NK-92 (cell line): Measurements from ENCODE around the gene C4orf17.
"Not testable (repeated sequence)": the region's sequence is repeated elsewhere in the genome, so short reads cannot be mapped to it uniquely, and the experiment has no call there.

ENCODE experiments used
- DNase-seq: peaks from one replicate; lab custom pipeline; 2025; ENCODE audit not compliant: unreplicated experiment; lab: John Stamatoyannopoulos, UW

C4orf17 gene

DNA sequence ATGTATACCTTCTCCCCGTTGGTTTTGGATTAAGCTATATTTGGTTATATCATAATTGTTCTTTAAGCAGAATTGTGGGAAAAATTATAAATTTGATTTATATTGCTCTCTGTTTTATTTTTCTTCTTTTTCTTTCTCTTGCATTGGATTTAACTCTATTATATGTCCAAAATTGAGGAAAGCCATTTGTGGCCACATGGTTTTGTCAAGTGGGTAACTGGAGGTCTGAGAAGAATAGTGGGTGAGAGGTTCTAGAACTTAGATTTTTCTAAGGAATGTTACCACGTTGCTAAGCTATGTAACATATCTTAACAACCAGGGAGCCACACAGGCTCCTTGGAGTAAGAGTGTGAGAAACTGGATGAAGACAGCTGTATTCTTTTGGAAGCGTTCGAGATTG lies at the start of gene C4orf17:
Gene C4orf17 (plus strand): TSS at position 301 of the 400 bp plus-strand sequence. CDS start 2,061 bp downstream, outside the sequence.
- DNase-seq = no peak

DNA sequence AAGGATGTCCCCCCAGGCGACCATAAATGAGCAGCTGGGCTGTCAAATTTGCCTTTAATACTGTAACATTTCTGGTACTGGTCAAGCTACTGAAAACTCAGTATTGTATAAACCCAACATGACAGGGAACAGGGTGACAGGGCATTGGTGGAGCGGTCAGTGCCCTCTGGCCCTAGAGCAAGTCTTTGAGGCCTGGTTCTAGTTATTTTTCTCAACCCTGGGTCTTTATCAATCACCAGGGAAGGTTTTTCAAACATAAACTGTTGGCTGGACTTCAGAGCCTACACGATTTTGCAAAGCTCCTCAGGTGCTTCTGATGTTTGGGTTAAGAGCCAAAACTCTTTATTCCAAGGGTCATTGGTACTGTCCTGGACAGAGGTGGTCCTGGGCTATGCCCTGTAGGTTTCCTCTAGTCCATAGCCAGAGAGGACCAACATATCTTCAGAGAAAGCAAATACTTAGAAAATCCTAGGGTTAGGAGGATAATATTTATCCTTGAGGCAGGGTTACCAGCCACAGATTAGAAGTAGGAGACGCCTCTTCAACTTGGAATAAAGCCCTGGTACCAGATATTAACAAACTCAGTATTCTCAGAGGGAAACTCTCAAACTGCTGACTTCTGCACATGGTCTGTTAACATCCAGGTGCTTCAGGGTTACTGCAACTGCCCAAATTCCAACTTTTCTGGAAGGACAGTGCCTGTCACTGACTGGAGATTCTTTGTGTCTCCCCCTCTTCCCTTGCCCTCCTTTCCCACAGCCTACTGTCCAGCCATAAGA lies 49.0 kb upstream of the C4orf17 start:
- DNase-seq = no peak

DNA sequence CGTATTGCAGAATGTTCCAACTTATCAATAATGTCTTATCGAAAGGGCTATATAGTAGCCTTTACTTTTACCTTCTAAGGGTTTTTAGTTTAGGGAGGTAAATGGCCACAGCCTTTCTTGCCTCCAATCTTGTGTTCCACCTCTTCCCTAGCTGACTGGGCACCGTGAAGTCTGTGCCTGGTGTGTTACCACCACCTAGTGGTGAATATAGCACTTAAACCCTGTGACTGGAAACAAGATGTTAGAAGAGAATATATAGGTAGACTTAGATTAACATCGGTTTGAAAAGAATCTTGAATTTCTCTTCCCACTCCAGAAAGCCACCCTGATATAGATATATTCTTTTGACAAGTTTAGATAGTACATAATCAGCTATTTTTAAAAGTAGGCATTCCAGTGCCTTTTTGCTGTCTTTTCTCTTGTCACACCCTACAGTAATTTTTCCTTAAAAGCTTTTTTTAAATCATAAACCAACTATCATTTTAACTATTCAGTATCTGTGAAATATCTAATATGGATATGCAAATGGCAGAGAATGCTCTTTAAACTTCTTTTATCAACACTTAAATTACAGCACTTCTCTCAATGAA lies 47.9 kb upstream of the C4orf17 start:
- DNase-seq = no peak

DNA sequence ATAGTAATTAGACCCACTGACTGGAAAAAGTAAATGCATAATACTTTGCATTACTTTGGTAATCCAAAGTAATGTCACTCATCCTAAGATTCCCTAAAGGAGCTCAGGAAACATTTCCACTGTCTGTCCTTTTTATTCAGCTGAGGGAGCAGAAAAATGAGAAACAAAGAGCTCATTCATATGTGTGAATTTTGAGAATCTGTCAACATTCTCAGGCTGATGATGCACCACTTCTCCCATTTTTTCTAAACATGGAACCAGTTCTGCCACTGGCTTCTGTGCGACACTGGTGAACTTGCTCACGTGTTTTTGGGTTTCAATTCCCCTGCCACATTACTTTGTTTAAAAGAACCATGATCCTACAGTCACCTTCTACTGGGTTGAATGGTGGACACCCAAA lies 47.3 kb upstream of the C4orf17 start:
- no peak for DNase-seq

DNA sequence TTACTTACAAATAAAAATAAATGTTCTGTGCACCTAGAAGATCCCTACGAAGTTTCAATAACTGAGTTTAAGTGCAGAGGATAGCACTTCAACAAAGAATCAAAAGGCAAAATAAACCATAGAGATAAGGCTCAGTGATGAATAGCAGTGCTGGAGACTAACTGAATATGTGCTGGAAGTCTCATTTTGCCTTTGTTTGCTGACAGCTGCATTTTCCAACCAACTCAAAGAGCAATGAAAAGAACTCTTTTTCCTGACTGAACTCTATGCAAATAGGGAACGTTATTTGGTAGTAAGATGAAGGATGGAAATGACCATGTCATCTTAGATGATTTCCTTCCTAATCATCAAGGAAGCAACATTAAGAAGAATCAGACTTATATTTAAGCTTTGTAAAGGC lies 42.9 kb upstream of the C4orf17 start:
- no peak for DNase-seq

DNA sequence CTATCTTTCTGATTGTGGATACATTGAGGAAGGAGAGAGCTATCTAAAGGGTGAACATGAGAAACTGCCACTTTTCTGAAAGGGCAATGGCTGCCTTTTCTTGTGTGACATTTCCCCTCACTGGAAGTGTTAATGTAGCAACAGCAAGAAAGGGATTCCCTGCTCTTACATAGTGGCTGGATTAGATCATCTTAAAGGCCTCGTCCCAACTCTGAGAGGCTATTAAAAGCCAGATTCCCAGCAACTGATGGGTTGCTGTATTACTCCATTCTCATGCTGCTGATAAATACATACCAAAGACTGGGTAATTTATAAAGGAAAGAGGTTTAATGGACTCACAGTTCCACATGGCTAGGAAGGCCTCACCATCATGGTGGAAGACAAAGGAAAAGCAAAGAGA lies 41.9 kb upstream of the C4orf17 start:
- DNase-seq = no peak

DNA sequence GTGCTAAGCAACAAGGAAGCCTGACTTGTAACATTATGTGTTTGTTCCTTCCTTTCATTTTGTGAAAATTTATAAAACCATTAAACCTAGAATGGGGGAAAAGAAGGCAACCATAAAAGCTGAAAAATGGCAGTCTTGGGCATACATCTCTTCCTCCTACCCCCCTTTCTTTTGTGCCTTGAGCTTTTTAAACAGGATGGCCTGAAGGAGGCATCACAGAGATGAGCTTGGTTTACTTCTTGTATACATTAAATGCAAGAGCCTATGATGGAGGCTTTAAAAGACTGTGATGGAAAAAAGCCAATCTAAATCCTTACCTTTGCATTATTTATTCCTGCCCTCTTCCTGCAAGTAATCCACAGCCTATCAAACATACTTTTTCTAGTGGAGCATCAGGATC lies 39.5 kb upstream of the C4orf17 start:
- DNase-seq = no peak

DNA sequence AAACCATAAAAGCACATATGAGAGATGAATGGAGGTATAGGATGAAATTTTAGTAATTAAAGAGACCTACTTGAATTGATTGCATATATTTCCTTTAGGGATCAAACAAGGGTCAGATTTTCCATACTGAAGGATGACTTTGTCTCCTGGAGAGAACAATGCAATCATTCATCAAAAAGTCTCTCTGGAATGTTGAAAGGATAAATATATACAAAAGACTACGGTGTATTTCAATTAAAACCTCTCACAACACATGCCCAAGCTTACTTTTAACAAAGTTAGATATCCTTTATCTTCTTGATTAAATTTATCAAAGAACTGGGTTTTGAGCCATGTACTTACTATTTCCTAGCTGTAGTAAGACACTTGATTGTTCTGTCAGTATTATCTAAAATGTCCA lies 38.9 kb upstream of the C4orf17 start:
- no peak for DNase-seq

DNA sequence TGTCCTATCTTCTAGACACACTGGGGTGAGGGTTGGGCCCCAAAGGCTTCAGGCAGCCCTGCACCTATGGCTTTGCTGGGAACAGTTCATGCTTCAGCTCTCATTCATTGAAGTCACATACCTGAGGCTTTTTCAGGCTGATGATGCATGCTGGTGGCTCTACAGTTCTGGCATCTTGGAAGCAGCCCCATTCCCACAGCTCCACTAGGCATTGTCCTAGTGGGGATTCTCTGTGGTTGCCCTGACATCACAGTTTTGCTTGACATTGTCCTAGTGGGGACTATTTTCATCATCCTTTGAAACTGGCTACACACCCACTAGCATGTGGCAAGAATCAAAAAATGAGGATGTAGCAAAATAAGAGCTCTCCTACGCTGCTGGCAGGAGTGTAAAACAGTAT lies 37.7 kb upstream of the C4orf17 start:
- no peak for DNase-seq

DNA sequence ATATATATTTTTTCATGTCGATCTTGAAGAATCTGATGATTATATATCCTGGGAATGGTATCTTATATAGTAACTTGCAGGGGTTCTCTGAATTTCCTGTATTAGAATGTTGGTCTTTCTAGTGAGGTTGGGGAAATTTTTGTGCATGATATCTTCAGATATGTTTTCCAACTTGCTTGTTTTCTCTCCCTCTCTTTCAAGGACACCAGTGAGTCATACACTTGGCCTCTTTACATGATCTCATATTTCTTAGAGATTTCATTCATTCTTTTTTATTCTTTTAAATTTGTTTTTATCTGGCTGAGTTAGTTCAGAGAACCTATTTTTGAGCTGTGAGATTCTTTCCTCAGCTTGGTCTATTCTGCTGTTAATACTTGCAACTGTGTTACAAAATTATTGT lies 27.2 kb upstream of the C4orf17 start:
- no peak for DNase-seq

DNA sequence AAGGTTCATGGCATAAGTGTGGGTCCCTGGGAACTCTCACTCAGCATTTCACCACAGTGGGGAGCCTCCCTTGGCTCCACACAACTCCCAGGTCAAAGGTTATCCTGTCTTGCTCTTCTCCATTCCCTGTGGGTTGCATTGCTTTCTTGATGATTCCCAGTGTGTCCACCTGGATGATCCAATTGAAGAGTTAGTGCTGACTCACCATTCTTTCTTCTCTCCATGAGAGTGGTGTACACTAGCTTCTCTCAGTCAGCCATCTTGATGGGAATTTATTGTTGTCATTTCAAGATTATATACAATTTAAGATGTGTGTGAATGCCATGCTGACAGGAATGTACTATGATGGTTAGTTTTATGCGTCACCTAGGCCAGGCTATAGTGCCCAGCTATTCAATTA lies 25.6 kb upstream of the C4orf17 start:
- no peak for DNase-seq

DNA sequence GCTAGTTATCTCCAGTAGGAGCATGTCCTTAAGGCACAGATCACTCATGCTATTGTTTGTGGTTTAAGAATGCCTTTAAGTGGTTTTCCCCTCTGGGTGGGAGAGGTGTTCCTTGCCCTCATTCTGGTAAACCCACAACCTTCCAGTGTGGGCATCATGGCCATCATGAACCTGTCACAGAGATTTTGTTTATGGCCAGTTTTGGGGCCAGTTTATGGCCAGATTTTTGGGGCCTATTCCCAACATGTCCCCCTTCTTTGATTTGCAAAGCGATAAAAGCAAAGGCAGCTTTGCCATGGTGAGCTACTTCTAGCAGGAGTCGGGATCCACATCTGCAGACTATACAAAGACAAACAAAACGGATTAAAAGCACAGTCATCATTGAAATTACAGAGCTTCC lies 24.2 kb upstream of the C4orf17 start:
- not testable (repeated sequence) for DNase-seq

DNA sequence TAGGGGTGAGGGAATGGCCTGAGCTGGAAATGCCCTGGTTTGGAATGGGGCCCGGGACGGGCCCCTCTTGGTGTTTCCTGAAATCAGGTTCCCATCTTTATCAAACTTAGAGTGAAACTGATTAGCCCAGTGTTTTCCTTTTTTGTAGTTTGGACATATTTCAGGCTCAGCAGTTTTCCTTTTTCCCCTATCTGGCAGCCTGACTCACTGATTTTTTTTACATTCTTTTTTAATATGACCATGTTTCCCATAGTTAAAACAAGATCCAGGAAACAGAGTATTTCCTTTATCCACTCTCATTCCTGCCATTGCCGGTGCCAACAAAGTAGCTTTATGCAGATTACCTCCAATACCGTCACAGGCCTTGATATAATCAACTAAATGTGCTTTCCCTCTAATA lies 20.5 kb upstream of the C4orf17 start:
- DNase-seq = no peak

DNA sequence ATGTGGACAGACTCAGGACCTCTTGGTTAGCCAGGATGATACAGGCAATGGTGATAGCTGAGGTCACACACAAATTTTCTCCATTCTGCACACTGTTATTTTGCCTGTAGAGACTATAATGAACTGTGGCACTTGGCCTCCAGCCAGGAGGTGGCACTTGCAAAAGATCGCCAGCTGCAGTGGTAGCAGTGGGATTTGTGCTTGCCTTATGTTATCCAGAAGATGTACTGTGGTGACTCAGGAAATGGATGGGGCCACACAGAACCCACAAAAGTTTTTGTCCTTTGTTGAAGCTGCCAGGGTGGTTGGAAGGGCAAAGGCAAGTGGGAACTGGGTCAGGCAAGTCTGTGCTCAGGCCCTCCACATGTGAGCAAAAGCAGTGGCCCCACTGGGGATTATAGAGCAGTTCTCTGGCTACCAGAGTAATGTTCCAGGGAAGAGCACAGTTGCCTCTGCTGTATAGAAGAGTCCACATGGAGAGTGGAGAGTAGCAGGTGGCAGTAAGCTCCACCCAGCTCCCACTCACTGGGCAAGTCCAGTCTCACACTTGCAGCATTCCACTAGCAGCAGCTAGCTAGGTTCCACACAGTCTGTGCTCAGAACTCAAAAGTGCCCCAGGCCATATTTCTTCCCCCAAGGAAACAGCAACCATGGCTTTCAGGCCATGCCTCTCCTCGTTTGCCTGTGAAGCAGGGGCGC lies 5.9 kb upstream of the C4orf17 start:
- DNase-seq = no peak

DNA sequence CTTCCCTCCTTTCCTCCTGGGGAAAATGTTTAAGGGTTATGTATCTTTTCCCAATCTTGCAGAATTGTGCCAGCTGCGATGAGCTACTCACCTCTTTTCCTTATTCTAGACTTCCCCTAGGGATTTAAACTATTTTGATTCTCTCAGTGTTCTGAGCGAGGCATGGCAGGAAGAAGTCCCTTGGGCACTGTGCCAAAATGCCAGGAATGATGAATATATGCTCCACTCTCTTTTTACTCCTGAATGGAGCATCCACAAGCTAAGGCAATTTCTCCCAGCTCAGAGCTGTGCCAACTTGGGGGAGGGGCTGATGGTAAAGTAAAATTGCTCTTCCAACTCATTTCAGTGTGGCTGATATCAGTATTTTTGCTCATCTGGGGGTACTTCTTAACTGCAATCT lies 4.0 kb upstream of the C4orf17 start:
- DNase-seq = no peak

DNA sequence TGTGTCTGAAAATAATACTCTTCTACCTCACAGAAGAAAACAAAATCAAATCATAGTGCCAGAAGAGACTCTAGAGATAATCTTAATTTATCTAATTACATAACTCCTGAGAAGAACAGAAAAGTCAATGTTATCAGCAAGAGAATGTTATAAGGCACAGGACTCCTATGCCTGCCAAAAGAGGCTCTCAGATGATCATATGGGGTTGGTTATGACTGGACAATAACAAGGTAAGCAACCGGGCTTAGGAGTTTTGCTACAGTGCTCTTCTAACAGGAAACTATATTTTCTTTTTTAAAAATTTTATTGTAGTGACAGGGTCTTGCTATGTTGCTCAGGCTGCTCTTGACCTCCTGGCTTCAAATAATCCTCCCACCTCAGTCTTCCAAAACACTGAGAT lies 3.5 kb upstream of the C4orf17 start:
- no peak for DNase-seq

DNA sequence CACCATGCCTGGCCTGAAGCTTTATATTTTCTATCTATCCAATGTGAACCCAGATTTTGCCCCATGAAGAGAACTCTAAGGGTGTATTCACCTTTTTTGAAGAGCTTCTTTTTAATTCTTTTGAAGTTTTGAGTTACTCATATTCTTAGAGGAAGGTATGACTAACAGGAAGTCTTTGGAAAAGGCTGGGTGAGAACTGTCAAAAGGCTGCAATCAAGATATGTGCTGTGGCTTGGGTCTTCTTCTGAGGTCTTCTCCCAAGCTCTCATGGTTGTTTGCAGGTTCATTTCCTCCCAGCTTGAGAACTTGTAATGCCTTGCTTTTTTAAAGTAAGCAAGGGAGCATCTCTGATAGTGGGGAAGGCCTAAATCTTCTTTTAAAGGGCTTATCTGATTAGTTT lies 3.1 kb upstream of the C4orf17 start:
- DNase-seq = no peak

DNA sequence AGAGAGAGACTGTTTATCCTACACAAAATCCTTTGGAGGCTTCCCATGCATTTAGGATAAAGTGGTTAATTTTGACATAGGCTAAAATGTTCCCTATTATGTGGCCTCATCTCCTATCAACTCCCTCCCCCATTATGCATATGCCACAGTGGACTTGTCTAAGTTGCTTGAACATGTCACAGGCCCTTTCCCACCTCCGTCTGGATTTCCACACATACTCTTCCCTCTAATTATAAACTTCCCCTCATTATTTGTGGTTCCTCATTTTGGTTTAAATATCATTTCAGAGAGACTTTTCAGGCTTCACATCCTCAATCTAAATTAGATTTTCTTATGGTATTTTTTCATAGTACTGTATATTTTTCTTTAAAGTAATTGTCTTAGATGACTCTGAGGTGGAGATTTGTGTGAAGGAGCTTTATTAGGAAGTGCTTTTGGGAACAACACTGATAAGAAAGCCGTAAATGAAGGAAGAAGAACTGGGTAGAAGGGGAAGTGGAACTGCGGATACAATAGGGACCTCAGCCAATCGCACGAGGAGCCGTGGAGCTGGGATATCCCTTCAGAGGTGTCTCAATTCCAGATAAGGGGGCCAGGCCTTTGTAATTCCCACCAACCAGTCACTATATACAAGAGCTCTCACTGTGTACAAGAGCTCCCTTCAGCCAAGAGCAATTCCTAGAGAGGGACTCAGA lies 7.9 kb downstream of the C4orf17 start:
- DNase-seq = no peak

DNA sequence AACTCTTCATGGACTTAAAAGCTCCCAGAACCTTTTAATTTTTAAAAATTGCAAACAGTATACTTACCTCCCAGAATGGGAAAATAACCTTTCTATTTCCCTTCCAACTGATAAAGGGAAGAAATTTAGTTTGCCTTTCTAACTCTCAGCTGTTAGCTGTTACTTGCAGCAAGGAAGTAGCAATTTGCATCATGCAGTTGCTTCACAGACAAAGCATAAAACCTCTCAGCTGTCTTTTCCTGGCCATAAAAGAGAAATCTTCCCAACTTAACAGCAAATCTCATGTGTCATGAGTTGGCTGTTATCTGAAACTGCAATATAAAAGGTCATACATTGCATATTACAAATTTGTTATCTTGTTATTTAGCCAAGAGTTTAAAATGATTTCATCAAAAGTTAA lies 18.4 kb downstream of the C4orf17 start:
- no peak for DNase-seq

DNA sequence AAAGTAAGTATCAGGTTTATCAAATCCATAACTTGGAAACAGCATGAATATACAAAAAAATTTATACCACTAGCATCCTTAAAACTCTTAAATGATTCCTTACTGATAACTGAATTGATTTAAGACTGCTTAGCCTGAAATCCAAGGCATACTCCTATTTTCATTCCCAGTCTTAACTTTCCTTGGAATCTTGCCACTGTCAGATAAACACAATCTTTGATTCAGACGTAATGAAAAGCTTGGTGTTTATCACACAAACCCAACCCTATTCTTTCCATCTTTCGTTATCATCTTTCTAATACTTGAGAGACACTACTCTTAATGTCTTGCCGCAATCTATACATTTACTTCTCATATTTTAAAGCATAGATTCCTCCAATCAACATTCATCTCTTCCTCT lies 19.1 kb downstream of the C4orf17 start:
- DNase-seq = no peak

DNA sequence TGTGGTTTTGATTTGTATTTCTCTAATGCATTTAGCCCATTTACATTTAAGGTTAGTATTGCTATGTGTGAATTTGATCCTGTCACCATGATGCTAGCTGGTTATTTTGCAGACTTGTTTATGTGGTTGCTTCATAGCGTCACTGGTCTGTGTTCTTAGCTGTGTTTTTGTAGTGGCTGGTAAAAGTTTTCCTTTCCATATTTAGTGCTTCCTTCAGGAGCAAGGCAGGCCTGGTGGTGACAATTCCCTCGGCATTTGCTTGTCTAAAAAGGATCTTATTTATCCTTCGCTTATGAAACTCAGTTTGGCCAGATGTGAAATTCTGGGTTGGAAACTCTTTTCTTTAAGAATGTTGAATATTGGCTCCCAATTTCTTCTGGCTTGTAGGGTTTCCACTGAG lies 23.9 kb downstream of the C4orf17 start:
- DNase-seq = not testable (repeated sequence)

DNA sequence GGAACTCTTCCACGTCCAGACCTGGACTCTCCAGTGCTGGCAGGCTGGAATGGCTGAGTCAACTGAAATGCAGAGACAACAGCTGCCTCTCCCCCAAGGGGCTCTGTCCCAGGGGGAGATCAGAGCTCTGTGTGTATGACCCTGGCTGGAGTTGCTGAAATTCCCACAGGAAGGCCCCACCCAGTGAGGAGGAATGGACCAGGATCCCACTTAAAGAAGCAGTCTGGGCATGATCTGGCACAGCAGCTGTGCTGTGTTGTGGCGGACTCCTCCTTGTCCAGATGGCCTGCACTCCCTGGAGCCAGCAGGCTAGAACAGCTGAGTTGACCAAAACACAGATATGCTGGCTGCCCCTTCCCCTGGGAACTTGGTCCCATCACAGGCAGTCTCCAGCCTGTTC lies 25.4 kb downstream of the C4orf17 start:
- DNase-seq = no peak
